ENCODE data around the gene MSI2. TPM values are rescaled to one million over a fixed set of nuclear protein-coding genes. Genes with fewer than 3 reads are reported as not detected.

The MSI2 gene
- total RNA-seq, 1 donor from 2014 or later = 140 TPM

DNA sequence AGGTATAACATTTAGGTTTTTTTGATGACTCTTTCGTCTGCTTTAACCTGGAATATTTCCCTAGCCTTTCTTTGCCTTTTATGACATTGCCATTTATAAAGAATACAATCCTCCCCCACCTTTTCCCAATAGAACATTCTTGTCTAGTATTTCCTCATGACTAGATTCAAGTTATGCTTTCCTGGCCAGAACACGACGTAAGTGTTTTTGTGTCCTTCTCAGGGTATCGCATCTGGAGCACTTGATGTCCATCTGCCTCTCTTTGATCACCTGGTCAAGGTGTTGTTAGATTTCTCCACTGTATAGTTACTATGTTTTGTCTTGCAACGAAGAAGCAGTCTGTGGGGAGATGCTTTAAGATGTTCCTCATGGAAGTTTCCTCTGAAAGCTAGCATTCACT lies 87.4 kb downstream of the MSI2 start:
- no peak overlapping the region for H3K27ac Mint-ChIP-seq (ENCODE audit: unreplicated experiment)
- no peak overlapping the region for H3K4me3 Mint-ChIP-seq
- DNase-seq (ENCODE audit: low read depth, low spot score) = no peak
- H3K36me3 Mint-ChIP-seq (ENCODE audit: low read depth) = peaks cover 16% of the 10 kb centered on the region
- no peaks in the 10 kb centered on the region for H3K27me3 Mint-ChIP-seq (ENCODE audit: low read depth)
- no peaks in the 10 kb centered on the region for H3K9me3 Mint-ChIP-seq
- peaks cover 47% of the 10 kb centered on the region for H3K4me1 Mint-ChIP-seq
- TF ChIP-seq, protein P1, sequence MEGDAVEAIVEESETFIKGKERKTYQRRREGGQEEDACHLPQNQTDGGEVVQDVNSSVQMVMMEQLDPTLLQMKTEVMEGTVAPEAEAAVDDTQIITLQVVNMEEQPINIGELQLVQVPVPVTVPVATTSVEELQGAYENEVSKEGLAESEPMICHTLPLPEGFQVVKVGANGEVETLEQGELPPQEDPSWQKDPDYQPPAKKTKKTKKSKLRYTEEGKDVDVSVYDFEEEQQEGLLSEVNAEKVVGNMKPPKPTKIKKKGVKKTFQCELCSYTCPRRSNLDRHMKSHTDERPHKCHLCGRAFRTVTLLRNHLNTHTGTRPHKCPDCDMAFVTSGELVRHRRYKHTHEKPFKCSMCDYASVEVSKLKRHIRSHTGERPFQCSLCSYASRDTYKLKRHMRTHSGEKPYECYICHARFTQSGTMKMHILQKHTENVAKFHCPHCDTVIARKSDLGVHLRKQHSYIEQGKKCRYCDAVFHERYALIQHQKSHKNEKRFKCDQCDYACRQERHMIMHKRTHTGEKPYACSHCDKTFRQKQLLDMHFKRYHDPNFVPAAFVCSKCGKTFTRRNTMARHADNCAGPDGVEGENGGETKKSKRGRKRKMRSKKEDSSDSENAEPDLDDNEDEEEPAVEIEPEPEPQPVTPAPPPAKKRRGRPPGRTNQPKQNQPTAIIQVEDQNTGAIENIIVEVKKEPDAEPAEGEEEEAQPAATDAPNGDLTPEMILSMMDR (conservative IDR thresholded peaks at IDR 0.05) = no peak

DNA sequence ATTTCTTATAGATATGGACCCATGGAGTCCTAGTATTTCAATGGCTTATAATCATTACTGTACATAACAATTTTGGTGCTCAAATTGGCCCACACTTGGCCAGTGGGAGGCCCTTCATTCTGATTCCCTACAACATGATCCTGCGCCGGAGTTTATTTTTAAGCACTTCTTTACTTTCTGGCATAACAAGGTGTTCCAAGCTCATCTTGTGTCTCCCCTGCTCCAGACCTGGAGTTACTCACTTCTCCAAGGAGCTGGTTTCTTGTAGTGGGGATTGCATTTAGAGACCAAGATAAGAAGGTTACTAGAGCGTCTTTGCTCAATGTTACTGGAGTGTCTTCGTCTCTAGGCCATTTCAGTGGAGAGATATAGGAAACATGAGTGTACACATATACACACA lies 87.9 kb downstream of the MSI2 start:
- no peak for DNase-seq (ENCODE audit: low read depth, low spot score)
- Mint-ChIP-seq H3K4me1 (peaks cover 41% of the 10 kb centered on the region), H3K36me3 (ENCODE audit: low read depth) (peaks cover 19% of the 10 kb centered on the region), H3K27ac (ENCODE audit: unreplicated experiment) (no peak overlapping the region), H3K27me3 (ENCODE audit: low read depth) (no peaks in the 10 kb centered on the region), H3K9me3 (no peaks in the 10 kb centered on the region), H3K4me3 (no peak overlapping the region)
- TF ChIP-seq, protein P1 (conservative IDR thresholded peaks at IDR 0.05) = no peak

DNA sequence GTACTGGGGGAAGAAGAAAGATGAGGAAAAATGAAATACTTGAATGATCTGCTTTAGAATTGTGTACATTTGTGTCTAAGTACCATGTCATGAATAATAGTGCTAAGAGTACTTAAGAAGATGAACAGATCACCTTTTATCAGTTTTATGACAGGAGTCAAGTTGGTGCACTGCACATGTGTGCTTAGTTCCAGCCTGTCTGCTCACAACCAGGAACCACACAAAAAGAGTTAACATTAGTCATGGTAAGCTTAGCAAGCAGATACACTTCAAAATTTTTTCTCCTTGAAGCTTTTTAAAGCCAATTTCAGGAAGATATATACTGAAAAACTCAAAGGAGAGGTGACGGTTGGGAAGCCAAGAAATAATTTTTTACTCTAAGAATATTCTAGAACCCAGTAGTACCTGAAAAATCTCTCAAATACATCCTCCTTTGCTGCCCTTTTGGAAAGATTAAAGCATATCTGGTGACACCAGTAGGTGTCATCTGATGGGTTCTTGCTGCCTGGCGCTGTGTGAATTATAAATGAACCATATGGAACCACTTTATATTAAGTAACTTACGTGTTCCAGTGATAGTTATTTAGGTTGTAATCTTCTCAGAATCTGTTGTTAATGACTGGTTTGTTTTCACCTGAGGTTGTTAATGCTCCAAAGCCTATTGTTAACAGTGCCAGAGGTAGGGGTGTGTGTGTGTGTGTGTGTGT lies 93.4 kb downstream of the MSI2 start:
- Mint-ChIP-seq H3K4me3 (no peak overlapping the region), H3K9me3 (no peaks in the 10 kb centered on the region), H3K4me1 (peaks cover 20% of the 10 kb centered on the region), H3K36me3 (ENCODE audit: low read depth) (peaks cover 41% of the 10 kb centered on the region), H3K27ac (ENCODE audit: unreplicated experiment) (no peak overlapping the region), H3K27me3 (ENCODE audit: low read depth) (no peaks in the 10 kb centered on the region)
- no peak for DNase-seq (ENCODE audit: low read depth, low spot score)
- TF ChIP-seq, protein P1 (conservative IDR thresholded peaks at IDR 0.05) = no peak

DNA sequence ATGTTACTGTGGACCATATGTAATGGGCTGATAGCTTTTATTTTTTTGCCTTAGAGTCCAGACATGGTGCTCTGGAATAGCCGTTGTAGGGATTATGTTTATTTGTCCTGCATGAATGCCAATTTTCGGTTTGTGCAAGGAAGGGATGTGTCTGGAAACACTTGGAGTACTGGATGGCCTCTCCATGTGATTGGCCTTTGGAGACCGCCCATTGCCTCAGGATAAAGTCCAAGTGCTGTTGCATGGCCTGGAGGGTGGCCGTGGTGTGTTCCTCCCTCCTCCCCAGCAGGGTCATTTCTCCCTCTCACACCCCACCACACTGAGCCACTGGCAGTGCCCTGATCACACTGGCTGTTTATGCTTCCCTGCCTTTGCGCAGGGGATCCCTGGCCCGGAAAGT lies 93.9 kb downstream of the MSI2 start:
- H3K4me3 Mint-ChIP-seq = no peak overlapping the region
- TF ChIP-seq, protein P1 (conservative IDR thresholded peaks at IDR 0.05) = no peak
- no peak for DNase-seq (ENCODE audit: low read depth, low spot score)
- H3K4me1 Mint-ChIP-seq = peaks cover 24% of the 10 kb centered on the region
- no peak overlapping the region for H3K27ac Mint-ChIP-seq (ENCODE audit: unreplicated experiment)
- H3K27me3 Mint-ChIP-seq (ENCODE audit: low read depth) = no peaks in the 10 kb centered on the region
- peaks cover 44% of the 10 kb centered on the region for H3K36me3 Mint-ChIP-seq (ENCODE audit: low read depth)
- H3K9me3 Mint-ChIP-seq = no peaks in the 10 kb centered on the region

DNA sequence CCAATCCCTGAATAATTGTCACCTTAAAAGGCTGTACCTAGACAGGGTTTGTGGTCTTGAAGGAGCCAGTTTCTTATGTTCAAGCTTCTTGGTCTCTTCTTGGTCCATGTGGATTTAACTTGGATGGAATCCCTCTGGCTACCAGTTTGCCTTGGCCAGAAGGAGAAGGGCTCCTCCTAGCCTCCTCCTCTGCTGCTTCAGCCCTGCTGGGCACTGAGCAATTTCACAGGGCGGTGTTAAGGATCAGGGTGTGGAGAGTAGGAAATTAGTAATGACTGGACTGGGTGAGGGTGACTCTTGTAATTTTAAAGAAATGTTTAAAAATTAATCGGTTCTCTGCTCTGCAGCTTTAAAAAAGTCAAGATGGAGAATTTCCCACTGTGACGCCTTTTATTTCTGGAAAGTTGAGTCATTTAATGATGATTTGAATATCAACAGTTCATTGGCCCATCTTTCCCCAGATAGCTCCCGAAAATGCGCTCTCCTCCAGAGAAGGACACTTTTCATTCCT lies 96.4 kb downstream of the MSI2 start:
- Mint-ChIP-seq H3K4me3 (no peak overlapping the region), H3K27ac (ENCODE audit: unreplicated experiment) (no peak overlapping the region), H3K4me1 (peaks cover 48% of the 10 kb centered on the region), H3K27me3 (ENCODE audit: low read depth) (no peaks in the 10 kb centered on the region), H3K36me3 (ENCODE audit: low read depth) (peaks cover 39% of the 10 kb centered on the region), H3K9me3 (no peaks in the 10 kb centered on the region)
- DNase-seq (ENCODE audit: low read depth, low spot score) = no peak
- TF ChIP-seq, protein P1 (conservative IDR thresholded peaks at IDR 0.05) = no peak

Data from neural crest cell (in vitro differentiated cells).